Left lobe of liver (tissue), 2 donors: Measurements from ENCODE around the gene DNAI1. TPM values are rescaled to one million over a fixed set of nuclear protein-coding genes. Genes with fewer than 3 reads are reported as not detected.
"Not testable (repeated sequence)": the region's sequence is repeated elsewhere in the genome, so short reads cannot be mapped to it uniquely, and the experiment has no call there.

Experiments used
- ATAC-seq: fragments of 200-7000 bp; cut with Tn5 transposase; one replicate; pipeline ENCODE4 v1.9.1; 2020; ENCODE audit warnings: mild to moderate bottlenecking, moderate library complexity
- DNase-seq: peaks from one replicate; pipeline ENCODE4 v3.0.0-alpha.2; 2020; ENCODE audit warnings: low spot score
- total RNA-seq: library from RNA; stranded (reverse); gene quantifications from one replicate; pipeline ENCODE4 v1.2.1, GENCODE V29; 2021
- donor health status: DM: no; HTN: no; CAD: no; lungs with moderate emphysema.
- donor health status: DM: no; HTN: yes; CAD: no.

Gene DNAI1
- total RNA-seq, 1 donor from 2014 or later = not detected

DNA sequence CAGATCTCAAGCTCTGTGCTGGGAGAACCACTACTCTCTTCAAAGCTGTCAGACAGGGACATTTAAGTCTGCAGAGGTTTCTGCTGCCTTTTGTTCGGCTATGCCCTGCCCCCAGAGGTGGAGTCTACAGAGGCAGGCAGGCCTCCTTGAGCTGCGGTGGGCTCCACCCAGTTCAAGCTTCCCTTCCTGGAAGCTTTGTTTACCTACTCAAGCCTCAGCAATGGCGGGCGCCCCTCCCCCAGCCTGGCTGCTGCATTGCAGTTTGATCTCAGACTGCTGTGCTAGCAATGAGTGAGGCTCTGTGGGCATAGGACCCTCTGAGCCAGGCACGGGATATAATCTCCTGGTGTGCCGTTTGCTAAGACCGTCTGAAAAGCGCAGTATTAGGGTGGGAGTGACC lies 73.4 kb downstream of the DNAI1 start:
- not testable (repeated sequence) for DNase-seq, ATAC-seq

DNA sequence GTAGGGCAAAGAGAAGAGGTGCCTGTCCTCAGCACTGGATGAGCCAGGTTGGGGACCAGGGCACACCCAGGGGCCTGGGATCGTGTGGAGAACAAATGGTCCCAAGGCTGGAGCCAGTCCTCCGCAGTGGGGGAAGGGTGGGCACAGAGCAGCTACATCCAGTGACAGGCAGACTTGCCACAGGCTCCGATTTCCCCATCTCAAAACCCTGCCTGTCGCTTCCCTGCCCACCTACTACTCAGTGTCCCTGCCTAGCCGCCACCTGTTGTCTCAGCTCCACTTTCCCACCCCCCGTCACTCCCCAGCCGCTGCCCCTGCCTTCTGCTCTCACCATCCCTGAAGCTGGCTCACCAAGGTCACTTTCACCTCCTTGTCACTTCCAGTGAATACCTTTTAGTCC lies 78.1 kb downstream of the DNAI1 start:
- no peak for ATAC-seq
- no peak for DNase-seq

GRCh38 chr9:34540827-34541226 lies 82.2 kb downstream of the DNAI1 start:
- DNase-seq (no peak), ATAC-seq (no peak)

- DNase-seq = no peak
- no peak for ATAC-seq
Measured at GRCh38 chr9:34541540-34541939, 82.9 kb downstream of the DNAI1 start.

GRCh38 chr9:34544035-34544434 lies 85.4 kb downstream of the DNAI1 start:
- DNase-seq = no peak
- peak; percentile 59 for ATAC-seq

DNA sequence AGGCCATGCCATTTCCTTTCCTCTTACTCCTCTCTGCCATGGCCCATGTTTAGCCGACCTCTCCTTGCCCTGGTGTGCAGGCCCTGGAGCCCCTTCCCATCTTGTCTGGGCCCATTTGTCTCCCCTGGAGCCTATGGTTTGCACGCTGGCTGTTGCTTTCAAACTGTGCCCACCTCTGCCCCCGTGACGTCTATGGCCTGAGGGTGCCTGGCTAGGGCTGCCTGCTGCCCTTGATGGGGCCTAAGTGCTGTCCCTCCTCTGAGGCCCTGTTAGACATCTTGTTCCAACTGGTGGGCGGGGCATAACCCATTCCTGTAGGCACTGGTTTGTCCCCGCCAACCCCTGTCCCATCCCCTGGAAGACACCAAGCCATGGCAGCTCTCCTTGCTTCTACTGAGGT lies 86.9 kb downstream of the DNAI1 start:
- DNase-seq (no peak), ATAC-seq (no peak)

DNA sequence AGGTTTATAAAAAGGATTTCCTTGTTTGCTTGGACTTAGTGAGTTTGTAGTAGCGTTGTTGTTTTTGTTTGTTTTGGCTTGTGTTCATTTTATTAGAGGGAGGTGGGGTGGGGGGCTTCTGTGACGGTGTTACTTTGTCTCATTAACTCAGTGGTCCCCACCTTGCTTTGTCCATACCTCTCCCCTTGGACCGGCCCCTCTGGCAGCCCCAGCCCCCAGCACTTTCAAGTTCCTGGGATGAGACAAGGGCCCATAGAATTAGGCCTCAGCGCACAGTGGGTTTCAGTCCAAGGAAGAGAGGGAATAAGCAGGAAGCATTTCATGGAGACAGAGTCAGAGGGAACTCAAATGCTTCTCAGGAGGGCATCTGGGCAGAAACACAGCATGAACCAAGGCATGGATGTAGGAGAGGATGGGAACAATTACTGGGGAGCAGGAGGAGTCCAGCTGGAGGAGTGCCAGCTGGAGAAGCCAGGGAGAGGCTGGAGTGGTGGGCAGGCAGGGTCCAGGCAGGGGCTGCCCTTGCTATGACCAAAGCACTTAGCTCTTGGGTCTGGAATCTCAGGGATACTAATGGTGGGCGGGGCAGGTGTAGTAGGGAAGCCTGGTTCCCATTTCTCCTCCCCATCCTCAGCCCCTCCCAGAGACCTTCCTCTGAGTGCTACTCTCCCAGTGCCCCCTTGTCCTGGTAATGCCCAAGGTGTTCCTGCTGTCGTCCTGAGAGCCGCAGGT lies 87.7 kb downstream of the DNAI1 start:
- DNase-seq = peak; percentile 34

GRCh38 chr9:34546834-34547827 lies 88.5 kb downstream of the DNAI1 start:
- ATAC-seq (peak; percentile 76), DNase-seq (peak; percentile 72)

More for the DNA sequence above, 87.7 kb downstream of the DNAI1 start:
- no peak for ATAC-seq

DNA sequence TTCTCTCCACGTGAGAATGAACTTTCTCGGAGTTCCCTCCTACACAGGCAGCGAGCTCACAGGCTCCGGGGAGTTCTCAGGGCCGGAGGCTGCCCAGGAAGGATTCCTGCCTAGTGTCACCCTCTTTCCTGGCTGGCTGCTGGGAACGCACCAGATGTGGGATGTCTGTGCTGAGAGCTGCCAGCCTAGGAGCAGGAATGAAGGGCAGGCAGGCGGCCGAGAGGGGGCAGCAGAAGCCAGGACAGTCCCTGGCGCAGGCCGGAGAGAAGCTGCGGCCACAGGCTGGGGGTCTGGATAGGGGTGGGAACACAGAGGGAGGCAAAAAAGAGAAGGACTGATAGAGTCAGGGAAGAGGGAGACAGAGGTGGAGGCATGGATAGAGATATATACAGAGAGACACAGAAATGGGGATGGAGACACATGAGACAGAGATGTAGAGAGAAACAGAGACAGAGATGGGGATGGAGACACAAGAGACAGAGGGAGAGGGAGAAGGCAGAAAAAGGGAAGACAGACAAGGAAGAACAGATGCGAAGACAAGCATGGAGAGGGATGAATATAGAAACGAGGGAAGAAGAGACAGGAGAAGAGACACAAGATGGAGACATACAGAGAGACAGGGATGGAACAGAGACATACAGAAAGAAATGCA lies 89.5 kb downstream of the DNAI1 start:
- ATAC-seq (peak; percentile 86), DNase-seq (peak; percentile 78)

DNA sequence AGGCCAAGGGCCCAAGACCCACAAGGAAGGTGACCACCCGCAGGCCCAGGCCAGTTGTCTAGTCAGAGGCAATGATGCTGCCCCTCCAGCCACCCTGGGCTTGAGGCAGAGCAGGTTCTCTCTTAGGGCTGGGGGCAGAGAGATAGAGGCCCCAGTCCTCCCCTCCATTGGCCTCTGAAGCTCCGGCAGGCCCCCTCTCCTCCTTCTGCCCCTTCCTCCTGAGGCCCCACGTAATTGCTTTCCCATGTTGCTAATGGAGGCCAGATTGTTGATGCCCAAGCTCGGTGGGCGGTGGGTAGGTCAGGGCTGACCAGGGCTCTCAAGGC lies 90.8 kb downstream of the DNAI1 start:
- DNase-seq = no peak
- ATAC-seq = no peak

DNA sequence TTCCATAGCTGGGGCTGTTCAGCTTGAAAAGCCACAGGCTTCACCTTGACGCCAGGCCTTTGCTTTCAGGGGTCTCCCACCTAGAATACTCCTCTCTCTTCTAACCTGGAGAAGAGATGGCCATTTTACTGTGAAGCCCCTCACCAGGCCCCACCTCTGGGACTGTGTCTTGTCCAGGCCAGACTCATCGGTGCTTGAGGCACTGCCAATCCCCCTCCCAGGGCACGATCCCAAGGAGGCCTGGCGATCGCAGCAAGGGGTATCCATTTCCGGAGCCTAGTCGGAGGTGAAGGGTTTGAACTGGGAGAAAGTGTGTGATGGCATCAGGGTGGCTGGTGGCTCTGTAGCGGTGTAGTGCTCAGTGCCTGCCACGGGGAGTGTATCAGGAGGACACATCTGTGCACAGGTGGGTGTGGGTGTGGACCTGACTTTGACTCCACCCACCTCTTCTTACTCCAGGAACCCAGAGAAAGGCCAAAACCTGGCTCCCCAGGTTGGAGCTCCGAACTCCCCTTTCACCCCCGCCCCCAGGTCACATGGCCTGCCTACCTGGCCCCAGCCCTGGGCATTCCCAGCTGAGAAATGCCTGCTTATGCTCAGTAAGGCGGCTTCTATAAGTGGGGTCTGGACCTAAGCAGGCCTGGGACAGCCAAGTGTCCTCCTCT lies 91.5 kb downstream of the DNAI1 start:
- ATAC-seq (no peak), DNase-seq (no peak)

GRCh38 chr9:34550681-34551270 lies 92.2 kb downstream of the DNAI1 start:
- no peak for DNase-seq
- ATAC-seq = no peak

DNA sequence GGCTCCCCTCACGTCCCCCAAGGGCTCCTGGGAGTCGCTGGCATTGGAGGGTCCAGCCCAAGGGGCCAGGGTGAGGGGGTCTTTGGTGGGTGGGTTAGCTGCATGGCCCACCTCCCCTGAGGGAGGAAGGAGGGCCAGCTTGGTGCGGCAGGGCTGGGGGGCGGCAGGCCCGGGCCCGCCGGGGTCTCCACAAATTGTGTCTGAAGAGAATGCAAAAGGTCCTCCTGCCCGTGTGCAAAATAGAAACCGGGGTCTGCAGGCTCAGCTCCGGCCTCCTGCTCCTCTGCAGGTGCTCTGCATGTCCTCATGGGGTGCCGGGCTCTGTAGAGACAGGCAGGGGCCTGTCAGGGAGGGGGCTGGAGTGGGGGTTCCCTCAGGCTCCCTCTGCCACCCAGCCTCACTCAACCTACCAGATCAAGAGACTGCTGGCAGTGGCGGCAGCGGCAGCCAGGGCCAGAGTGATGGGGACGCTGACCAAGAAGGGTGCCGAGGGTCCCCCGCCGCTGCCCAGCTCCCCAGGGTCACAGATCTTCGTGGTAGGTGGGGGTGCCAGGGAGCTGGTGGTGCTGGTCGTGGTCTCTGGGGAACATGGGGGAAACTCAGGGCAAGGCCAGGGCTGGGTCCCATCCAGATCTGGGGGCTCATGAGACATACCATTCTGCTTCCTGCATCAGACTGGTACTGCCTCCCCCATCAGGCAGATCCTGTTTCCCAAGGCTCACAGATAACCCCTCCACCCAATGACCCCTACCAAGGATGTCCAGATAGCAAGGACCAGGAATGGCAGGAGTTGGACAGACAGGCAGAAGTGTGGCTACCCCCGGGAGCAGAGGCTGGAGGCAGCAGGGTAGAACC lies 93.4 kb downstream of the DNAI1 start:
- ATAC-seq (no peak), DNase-seq (no peak)

DNA sequence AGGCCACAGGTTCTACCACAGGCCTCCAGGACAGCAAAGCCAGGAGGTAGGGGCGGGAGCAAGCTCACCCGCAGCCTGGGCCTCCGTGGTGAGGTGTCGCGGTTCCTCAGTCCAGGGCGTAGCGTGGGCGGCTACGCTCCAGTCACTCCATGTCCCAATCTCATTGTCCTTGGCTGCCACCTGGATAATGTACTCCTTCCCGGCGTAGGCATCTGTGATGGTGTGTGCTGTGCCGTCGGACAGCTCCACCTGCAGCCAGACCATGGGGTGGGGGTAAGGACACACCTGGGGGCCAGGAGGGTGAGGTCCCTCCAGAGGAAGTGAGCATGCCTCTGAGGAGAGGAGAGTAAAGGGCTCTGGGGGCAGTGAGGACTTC lies 94.0 kb downstream of the DNAI1 start:
- no peak for ATAC-seq
- no peak for DNase-seq

DNA sequence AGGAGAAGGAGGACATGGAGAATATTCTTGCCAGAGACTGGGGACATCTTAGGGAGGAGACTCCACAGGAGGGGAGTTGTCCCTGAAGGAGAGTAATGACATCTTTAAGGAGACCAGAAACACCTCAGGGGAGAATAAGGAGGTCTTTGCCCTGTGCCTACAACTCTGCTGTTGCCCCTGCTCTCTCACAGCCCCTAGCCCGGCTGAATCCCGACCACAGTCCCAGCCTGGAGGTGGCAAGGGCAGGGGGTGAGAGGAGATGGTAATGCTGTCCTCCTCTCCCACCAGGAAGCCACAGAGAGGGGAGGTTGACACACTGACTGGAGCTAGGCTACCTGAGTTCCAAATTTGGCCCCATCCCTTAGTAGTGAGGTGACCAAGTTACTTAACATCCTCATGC lies 94.4 kb downstream of the DNAI1 start:
- ATAC-seq (no peak), DNase-seq (no peak)

- ATAC-seq = no peak
- no peak for DNase-seq
Measured at GRCh38 chr9:34553511-34554021, 95.0 kb downstream of the DNAI1 start.

DNA sequence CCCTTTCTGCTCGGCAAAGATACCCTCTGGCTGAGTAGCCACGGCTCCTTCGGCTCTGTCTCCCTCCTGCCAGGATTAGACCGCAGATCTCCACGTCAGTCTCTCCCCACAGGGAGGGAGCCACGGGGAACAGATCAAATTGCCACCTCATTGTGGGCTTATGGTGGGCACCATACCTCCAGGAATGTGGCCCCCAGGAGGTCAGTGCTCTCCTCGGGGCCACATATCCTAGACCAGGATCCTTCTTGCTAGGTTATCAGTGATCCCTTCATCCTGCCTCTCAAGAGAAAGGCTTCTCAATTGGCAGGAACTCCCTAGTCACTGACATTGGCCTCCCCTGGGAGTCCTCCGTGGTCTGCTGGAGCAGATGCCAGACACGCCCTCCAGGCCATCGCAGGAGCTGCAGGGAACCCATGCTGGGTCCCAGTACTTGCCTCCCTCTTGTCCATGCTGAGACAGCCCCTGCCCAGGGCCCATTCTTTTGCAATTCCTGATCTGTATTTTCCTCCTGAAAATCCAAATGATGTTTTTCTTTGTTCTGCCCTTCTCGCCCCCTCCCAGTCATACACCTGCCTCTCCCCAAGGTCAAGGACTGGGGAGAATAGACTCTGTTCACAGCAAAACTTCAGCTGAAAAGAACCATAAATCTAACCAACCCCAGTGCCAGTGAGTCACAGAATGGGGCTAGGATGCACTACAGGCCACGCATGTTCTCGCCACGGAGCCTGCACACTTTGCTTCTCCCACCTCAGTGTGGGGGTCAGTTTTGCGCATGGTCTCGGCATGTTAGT lies 95.8 kb downstream of the DNAI1 start:
- DNase-seq (no peak), ATAC-seq (no peak)

DNA sequence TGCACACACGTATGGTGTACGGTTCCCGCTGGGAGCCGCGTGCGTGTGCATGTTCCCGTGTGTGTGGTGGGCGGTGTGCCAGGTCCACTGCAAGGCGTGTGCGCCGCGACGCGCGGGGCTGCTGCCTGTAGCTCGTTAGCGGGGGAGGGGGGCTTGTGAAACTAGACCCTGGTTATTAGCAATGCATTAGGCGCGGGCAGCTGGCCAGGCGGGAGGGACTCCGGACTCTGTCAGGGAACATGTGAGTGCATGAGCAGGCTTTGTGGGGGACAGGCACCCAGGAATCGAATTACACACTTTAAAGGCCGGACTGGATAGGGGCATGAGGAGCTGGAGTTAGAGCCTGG lies 96.4 kb downstream of the DNAI1 start:
- ATAC-seq (peak; percentile 47), DNase-seq (no peak)

- DNase-seq (peak; percentile 64), ATAC-seq (peak; percentile 72)
Measured at GRCh38 chr9:34555500-34555899, 96.9 kb downstream of the DNAI1 start.
